Measurements from ENCODE around the gene CAPN2.

CAPN2 gene

GRCh38 chr1:223763881-223764280 lies 51.5 kb downstream of the CAPN2 start:
- no peak overlapping the region for H2AFZ ChIP-seq
- H3K9ac ChIP-seq, result no peak overlapping the region
- H3K9me3 ChIP-seq (ENCODE audit: control insufficient read depth, low read length), result no peaks in the 10 kb centered on the region
- no peaks in the 10 kb centered on the region for H3K27me3 ChIP-seq (ENCODE audit: control insufficient read depth, insufficient read depth, low read length)
- no peak overlapping the region for H3K4me3 ChIP-seq (ENCODE audit: low read depth, low read length)
- no peak overlapping the region for H3K27ac ChIP-seq
- H3K4me2 ChIP-seq (ENCODE audit: low read length), result no peak overlapping the region
- H3K4me1 ChIP-seq, result no peaks in the 10 kb centered on the region
- H3K79me2 ChIP-seq, result no peaks in the 10 kb centered on the region
- H3K36me3 ChIP-seq (ENCODE audit: control insufficient read depth, insufficient read depth, low read length), result no peaks in the 10 kb centered on the region
- no peak for TF ChIP-seq CTCF (IDR thresholded peaks at IDR 0.05)

GRCh38 chr1:223765036-223765718 lies 52.8 kb downstream of the CAPN2 start:
- Histone ChIP-seq H3K4me2 (ENCODE audit: low read length) (no peak overlapping the region), H3K9me3 (ENCODE audit: control insufficient read depth, low read length) (no peaks in the 10 kb centered on the region), H3K4me3 (ENCODE audit: low read depth, low read length) (no peak overlapping the region), H3K9ac (no peak overlapping the region), H2AFZ (no peak overlapping the region), H3K36me3 (ENCODE audit: control insufficient read depth, insufficient read depth, low read length) (no peaks in the 10 kb centered on the region), H3K4me1 (no peaks in the 10 kb centered on the region), H3K27me3 (ENCODE audit: control insufficient read depth, insufficient read depth, low read length) (no peaks in the 10 kb centered on the region), H3K27ac (no peak overlapping the region), H3K79me2 (no peaks in the 10 kb centered on the region)
- TF ChIP-seq CTCF (IDR thresholded peaks at IDR 0.05), result no peak

GRCh38 chr1:223765719-223766340 lies 53.5 kb downstream of the CAPN2 start:
- no peak for TF ChIP-seq CTCF (IDR thresholded peaks at IDR 0.05)
- Histone ChIP-seq H3K4me1 (no peaks in the 10 kb centered on the region), H3K4me3 (ENCODE audit: low read depth, low read length) (no peak overlapping the region), H3K9me3 (ENCODE audit: control insufficient read depth, low read length) (no peaks in the 10 kb centered on the region), H3K27ac (no peak overlapping the region), H3K27me3 (ENCODE audit: control insufficient read depth, insufficient read depth, low read length) (no peaks in the 10 kb centered on the region), H3K36me3 (ENCODE audit: control insufficient read depth, insufficient read depth, low read length) (no peaks in the 10 kb centered on the region), H3K4me2 (ENCODE audit: low read length) (no peak overlapping the region), H3K9ac (no peak overlapping the region), H2AFZ (no peak overlapping the region), H3K79me2 (no peaks in the 10 kb centered on the region)

- Histone ChIP-seq H3K9me3 (ENCODE audit: control insufficient read depth, low read length) (no peaks in the 10 kb centered on the region), H3K4me2 (ENCODE audit: low read length) (no peak overlapping the region), H3K36me3 (ENCODE audit: control insufficient read depth, insufficient read depth, low read length) (no peaks in the 10 kb centered on the region)
These were observed 58.4 kb downstream of the CAPN2 start for GRCh38 chr1:223770621-223771315.

More at GRCh38 chr1:223770621-223771315, 58.4 kb downstream of the CAPN2 start:
- H3K4me3 ChIP-seq (ENCODE audit: low read depth, low read length), result no peak overlapping the region
- no peaks in the 10 kb centered on the region for H3K27me3 ChIP-seq (ENCODE audit: control insufficient read depth, insufficient read depth, low read length)
- no peak overlapping the region for H3K27ac ChIP-seq
- no peaks in the 10 kb centered on the region for H3K4me1 ChIP-seq
- H3K9ac ChIP-seq, result no peak overlapping the region
- no peak overlapping the region for H2AFZ ChIP-seq
- no peaks in the 10 kb centered on the region for H3K79me2 ChIP-seq
- no peak for TF ChIP-seq CTCF (IDR thresholded peaks at IDR 0.05)

Data from parathyroid adenoma (tissue), 2 donors.